HG03354 (cell line): ENCODE measurements around the gene TRPM4.

Source experiments
- ATAC-seq: cut with Tn5 transposase; IDR thresholded peaks from one replicate; pipeline ENCODE4 v1.9.1; 2021; ENCODE audit warnings: mild to moderate bottlenecking; ENCODE audit not compliant: unreplicated experiment, poor library complexity, severe bottlenecking

TRPM4 gene

GRCh38 chr19:49148784-49149651 is 8.6 kb upstream of the TRPM4 start:
- ATAC-seq = no peak

GRCh38 chr19:49149652-49150105 is 7.9 kb upstream of the TRPM4 start:
- ATAC-seq = no peak

GRCh38 chr19:49150106-49150943 is 7.3 kb upstream of the TRPM4 start:
- no peak for ATAC-seq

GRCh38 chr19:49150944-49151243 is 6.7 kb upstream of the TRPM4 start:
- ATAC-seq = no peak

GRCh38 chr19:49151267-49152118 is 6.1 kb upstream of the TRPM4 start:
- ATAC-seq = no peak

GRCh38 chr19:49152119-49152550 is 5.5 kb upstream of the TRPM4 start:
- ATAC-seq = no peak

GRCh38 chr19:49153167-49153809 is 4.3 kb upstream of the TRPM4 start:
- no peak for ATAC-seq

- no peak for ATAC-seq
Measured at GRCh38 chr19:49154279-49154678, 3.3 kb upstream of the TRPM4 start.

GRCh38 chr19:49155005-49155819 is 2.4 kb upstream of the TRPM4 start, which contains the start of gene HRC:
HRC (minus strand) TSS chr19:49155396; CDS start chr19:49155237, 159 bp downstream.
- no peak for ATAC-seq

- ATAC-seq = no peak
Measured at GRCh38 chr19:49155820-49156346, 1.7 kb upstream of the TRPM4 start.

GRCh38 chr19:49160450-49161189 is 3.0 kb downstream of the TRPM4 start:
- ATAC-seq = no peak

GRCh38 chr19:49161987-49162386 is 4.4 kb downstream of the TRPM4 start:
- ATAC-seq = no peak

GRCh38 chr19:49165111-49165750 is 7.6 kb downstream of the TRPM4 start:
- no peak for ATAC-seq

GRCh38 chr19:49165865-49166301 is 8.3 kb downstream of the TRPM4 start:
- ATAC-seq = no peak

GRCh38 chr19:49167857-49168409 is 10.3 kb downstream of the TRPM4 start:
- ATAC-seq = no peak

GRCh38 chr19:49168421-49168820 is 10.8 kb downstream of the TRPM4 start:
- no peak for ATAC-seq

GRCh38 chr19:49173198-49173597 is 15.6 kb downstream of the TRPM4 start:
- ATAC-seq = no peak
